SK-N-MC (cell line): Measurements from ENCODE around the gene TRIP12.

ENCODE experiments used
- EZH2 ChIP-seq: fragments of 200-600 bp; sonication (generic); IDR thresholded peaks from one replicate; pipeline ENCODE4 v1.6.1; 2017; ENCODE audit warnings: antibody characterized with exemption
- POLR2AphosphoS5 ChIP-seq: IDR thresholded peaks from 2 replicates; pipeline ENCODE4 v1.6.1; 2012; ENCODE audit warnings: mild to moderate bottlenecking, low read depth, low read length, borderline replicate concordance

DNA sequence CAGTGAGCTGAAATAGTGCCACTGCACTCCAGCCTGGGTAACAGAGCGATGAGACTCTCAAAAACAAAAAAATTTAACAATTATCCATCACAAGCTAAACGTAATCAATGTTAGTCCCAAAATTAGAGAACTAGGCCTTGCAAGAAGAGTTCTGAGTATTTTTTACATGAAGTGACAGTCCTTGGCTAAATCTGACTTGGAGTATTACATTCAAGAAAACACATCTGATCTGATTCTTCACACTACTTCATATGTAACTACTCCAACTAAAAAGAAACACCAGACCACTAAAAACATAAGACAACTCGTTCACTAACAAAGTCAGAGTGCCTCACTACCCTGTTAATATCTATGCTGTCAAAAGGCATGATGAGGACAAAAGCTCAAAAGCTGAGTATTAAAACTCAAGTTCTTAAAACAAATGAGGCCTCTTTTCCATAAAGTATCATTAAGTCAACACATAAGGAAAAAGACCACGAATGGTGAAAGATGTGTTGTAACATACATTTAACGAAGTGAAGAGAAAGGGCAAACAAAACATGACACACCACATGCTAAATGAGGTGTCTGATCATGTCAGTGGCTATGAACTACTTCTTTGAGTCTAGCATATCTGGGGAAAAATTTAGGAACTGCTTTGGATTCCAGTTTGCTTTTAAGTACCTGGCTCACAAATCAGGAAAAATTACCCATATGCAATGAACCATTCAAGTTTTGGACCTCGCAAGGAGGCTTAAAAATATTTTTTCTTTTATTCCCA, 42.4 kb downstream of the TRIP12 start:
- no peak for TF ChIP-seq EZH2
- TF ChIP-seq POLR2AphosphoS5: no peak
